Activated naive CD4-positive, alpha-beta T cell treated with anti-CD3 and anti-CD28 coated beads, Interleukin-2, amount 50 U/mL, for 24 hours (primary cell): Measurements from ENCODE around the gene FIBCD1.
"Not testable (repeated sequence)": the region's sequence is repeated elsewhere in the genome, so short reads cannot be mapped to it uniquely, and the experiment has no call there.

ENCODE experiments used
- H3K27ac Mint-ChIP-seq: one replicate; pipeline ENCODE4 v1.8.0; 2021; ENCODE audit warnings: mild to moderate bottlenecking, mixed read lengths
- H3K27me3 Mint-ChIP-seq: one replicate; pipeline ENCODE4 v1.8.0; 2021; ENCODE audit warnings: mixed read lengths
- H3K36me3 Mint-ChIP-seq: one replicate; pipeline ENCODE4 v1.8.0; 2021; ENCODE audit warnings: mixed read lengths
- H3K4me1 Mint-ChIP-seq: one replicate; pipeline ENCODE4 v1.8.0; 2021; ENCODE audit warnings: mixed read lengths
- H3K4me3 Mint-ChIP-seq: one replicate; pipeline ENCODE4 v1.8.0; 2021; ENCODE audit warnings: mild to moderate bottlenecking, mixed read lengths
- H3K9me3 Mint-ChIP-seq: one replicate; pipeline ENCODE4 v1.8.0; 2021; ENCODE audit warnings: mixed read lengths

The FIBCD1 gene

GRCh38 chr9:130962418-130963316, 23.6 kb upstream of the FIBCD1 start:
- no peak overlapping the region for H3K4me3 Mint-ChIP-seq
- H3K9me3 Mint-ChIP-seq: no peaks in the 10 kb centered on the region
- H3K27ac Mint-ChIP-seq: no peak overlapping the region
- peaks cover 1% of the 10 kb centered on the region for H3K27me3 Mint-ChIP-seq
- no peaks in the 10 kb centered on the region for H3K4me1 Mint-ChIP-seq
- H3K36me3 Mint-ChIP-seq: no peaks in the 10 kb centered on the region

- no peak overlapping the region for H3K27ac Mint-ChIP-seq
- no peak overlapping the region for H3K4me3 Mint-ChIP-seq
- peaks cover 1% of the 10 kb centered on the region for H3K27me3 Mint-ChIP-seq
- H3K9me3 Mint-ChIP-seq: no peaks in the 10 kb centered on the region
- H3K36me3 Mint-ChIP-seq: no peaks in the 10 kb centered on the region
- no peaks in the 10 kb centered on the region for H3K4me1 Mint-ChIP-seq
Measured at GRCh38 chr9:130961511-130962300, 22.7 kb upstream of the FIBCD1 start.

- no peaks in the 10 kb centered on the region for H3K9me3 Mint-ChIP-seq
- no peaks in the 10 kb centered on the region for H3K4me1 Mint-ChIP-seq
- H3K27ac Mint-ChIP-seq: no peak overlapping the region
- H3K36me3 Mint-ChIP-seq: no peaks in the 10 kb centered on the region
- no peak overlapping the region for H3K4me3 Mint-ChIP-seq
- peaks cover 1% of the 10 kb centered on the region for H3K27me3 Mint-ChIP-seq
Measured at GRCh38 chr9:130960522-130961378, 21.7 kb upstream of the FIBCD1 start.

GRCh38 chr9:130959809-130960334, 20.8 kb upstream of the FIBCD1 start:
- peaks cover 1% of the 10 kb centered on the region for H3K27me3 Mint-ChIP-seq
- no peak overlapping the region for H3K4me3 Mint-ChIP-seq
- no peak overlapping the region for H3K27ac Mint-ChIP-seq
- H3K4me1 Mint-ChIP-seq: no peaks in the 10 kb centered on the region
- no peaks in the 10 kb centered on the region for H3K9me3 Mint-ChIP-seq
- no peaks in the 10 kb centered on the region for H3K36me3 Mint-ChIP-seq

GRCh38 chr9:130958564-130958963, 19.5 kb upstream of the FIBCD1 start:
- H3K9me3 Mint-ChIP-seq, H3K4me3 Mint-ChIP-seq, H3K4me1 Mint-ChIP-seq, H3K27ac Mint-ChIP-seq, H3K27me3 Mint-ChIP-seq, H3K36me3 Mint-ChIP-seq: not testable (repeated sequence)

GRCh38 chr9:130957451-130958203, 18.6 kb upstream of the FIBCD1 start:
- Mint-ChIP-seq H3K4me3 (no peak overlapping the region), H3K4me1 (no peaks in the 10 kb centered on the region), H3K36me3 (no peaks in the 10 kb centered on the region), H3K27me3 (no peaks in the 10 kb centered on the region), H3K27ac (no peak overlapping the region), H3K9me3 (no peaks in the 10 kb centered on the region)

GRCh38 chr9:130956636-130957450, 17.8 kb upstream of the FIBCD1 start:
- Mint-ChIP-seq H3K9me3 (no peaks in the 10 kb centered on the region), H3K4me1 (no peaks in the 10 kb centered on the region), H3K27me3 (peaks cover 3% of the 10 kb centered on the region), H3K27ac (no peak overlapping the region), H3K36me3 (no peaks in the 10 kb centered on the region), H3K4me3 (no peak overlapping the region)

- no peaks in the 10 kb centered on the region for H3K9me3 Mint-ChIP-seq
- no peak overlapping the region for H3K27ac Mint-ChIP-seq
- no peaks in the 10 kb centered on the region for H3K36me3 Mint-ChIP-seq
Measured at GRCh38 chr9:130955947-130956621, 17.0 kb upstream of the FIBCD1 start.

GRCh38 chr9:130954925-130955324, 15.9 kb upstream of the FIBCD1 start:
- not testable (repeated sequence) for H3K27me3 Mint-ChIP-seq, H3K9me3 Mint-ChIP-seq, H3K27ac Mint-ChIP-seq, H3K36me3 Mint-ChIP-seq, H3K4me3 Mint-ChIP-seq, H3K4me1 Mint-ChIP-seq

More at GRCh38 chr9:130955947-130956621, 17.0 kb upstream of the FIBCD1 start:
- peaks cover 3% of the 10 kb centered on the region for H3K27me3 Mint-ChIP-seq
- H3K4me3 Mint-ChIP-seq: no peak overlapping the region
- H3K4me1 Mint-ChIP-seq: no peaks in the 10 kb centered on the region

- Mint-ChIP-seq H3K4me1 (no peaks in the 10 kb centered on the region), H3K27me3 (peaks cover 4% of the 10 kb centered on the region), H3K36me3 (no peaks in the 10 kb centered on the region), H3K27ac (no peak overlapping the region), H3K4me3 (no peak overlapping the region), H3K9me3 (no peaks in the 10 kb centered on the region)
Measured at GRCh38 chr9:130954317-130954716, 15.3 kb upstream of the FIBCD1 start.

GRCh38 chr9:130952065-130952762, 13.2 kb upstream of the FIBCD1 start:
- Mint-ChIP-seq H3K27me3 (peaks cover 13% of the 10 kb centered on the region), H3K9me3 (no peaks in the 10 kb centered on the region), H3K4me1 (no peaks in the 10 kb centered on the region), H3K4me3 (no peak overlapping the region), H3K36me3 (no peaks in the 10 kb centered on the region), H3K27ac (no peak overlapping the region)

GRCh38 chr9:130950039-130950311, 10.9 kb upstream of the FIBCD1 start:
- Mint-ChIP-seq H3K27me3 (peaks cover 22% of the 10 kb centered on the region), H3K4me3 (no peak overlapping the region), H3K36me3 (no peaks in the 10 kb centered on the region), H3K4me1 (no peaks in the 10 kb centered on the region), H3K27ac (no peak overlapping the region), H3K9me3 (no peaks in the 10 kb centered on the region)

- Mint-ChIP-seq H3K9me3 (no peaks in the 10 kb centered on the region), H3K4me1 (no peaks in the 10 kb centered on the region)
Measured at GRCh38 chr9:130949188-130950038, 10.4 kb upstream of the FIBCD1 start.

More at GRCh38 chr9:130949188-130950038, 10.4 kb upstream of the FIBCD1 start:
- Mint-ChIP-seq H3K36me3 (no peaks in the 10 kb centered on the region), H3K27me3 (peaks cover 22% of the 10 kb centered on the region), H3K27ac (no peak overlapping the region), H3K4me3 (no peak overlapping the region)
